HepG2 (cell line): ENCODE data around the gene APOA1. TPM values are rescaled to one million over a fixed set of nuclear protein-coding genes. Genes with fewer than 3 reads are reported as not detected.

ENCODE experiments used
- ATF1 ChIP-seq: IDR thresholded peaks from 2 replicates; pipeline ENCODE4 v1.6.1; 2016; ENCODE audit warnings: mild to moderate bottlenecking, control low read depth
- BRD4 ChIP-seq: sonication (generic); formaldehyde crosslinking; IDR thresholded peaks from 2 replicates; pipeline ENCODE4 v1.4.0; 2020; ENCODE audit warnings: missing genetic modification reagents
- HNRNPK ChIP-seq: fragments of 200-400 bp; formaldehyde crosslinking; IDR thresholded peaks from 2 replicates; pipeline ENCODE4 v1.6.1; 2018; ENCODE audit warnings: low read length, low read depth, moderate library complexity, mild to moderate bottlenecking; ENCODE audit not compliant: poor library complexity, severe bottlenecking
- MEIS1 ChIP-seq: sonication (generic); formaldehyde crosslinking; IDR thresholded peaks from 2 replicates; pipeline ENCODE4 v1.9.0; 2021; ENCODE audit warnings: mild to moderate bottlenecking, missing genetic modification reagents, moderate library complexity, borderline replicate concordance
- MTA1 ChIP-seq: sonication (generic); formaldehyde crosslinking; IDR thresholded peaks from 2 replicates; pipeline ENCODE4 v1.4.0; 2020; ENCODE audit warnings: missing genetic modification reagents, mild to moderate bottlenecking, borderline replicate concordance
- MYNN ChIP-seq: sonication (generic); formaldehyde crosslinking; IDR thresholded peaks from 2 replicates; pipeline ENCODE4 v1.4.0; 2020; ENCODE audit warnings: mild to moderate bottlenecking, low read depth, missing genetic modification reagents
- NCOA2 ChIP-seq: sonication (generic); formaldehyde crosslinking; IDR thresholded peaks from 2 replicates; pipeline ENCODE4 v1.8.0; 2022; ENCODE audit warnings: inconsistent platforms
- NFIC ChIP-seq: IDR thresholded peaks from 2 replicates; pipeline ENCODE4 v1.6.1; 2012; ENCODE audit warnings: mild to moderate bottlenecking, low read length, inconsistent platforms
- PHB2 ChIP-seq: fragments of 450-650 bp; IDR thresholded peaks from 2 replicates; pipeline ENCODE4 v1.6.1; 2018; ENCODE audit not compliant: partially characterized antibody
- RNF2 ChIP-seq: fragments of 450-650 bp; conservative IDR thresholded peaks from 2 replicates; pipeline ENCODE4 v1.6.1; 2016; ENCODE audit warnings: low read depth
- TCF7 ChIP-seq: sonication (generic); IDR thresholded peaks from 2 replicates; pipeline ENCODE4 v1.6.1; 2016; ENCODE audit warnings: antibody characterized with exemption, low read depth
- TP53 ChIP-seq: sonication (generic); formaldehyde crosslinking; conservative IDR thresholded peaks from 2 replicates; pipeline ENCODE4 v1.4.0; 2020; ENCODE audit warnings: missing genetic modification reagents
- ZNF10 ChIP-seq: sonication (generic); formaldehyde crosslinking; IDR thresholded peaks from 2 replicates; pipeline ENCODE4 v1.4.0; 2020; ENCODE audit warnings: mild to moderate bottlenecking, low read depth, missing genetic modification reagents, borderline replicate concordance
- ZNF24 ChIP-seq: fragments of 450-650 bp; IDR thresholded peaks from 2 replicates; pipeline ENCODE4 v1.6.1; 2017; ENCODE audit warnings: antibody characterized with exemption, mild to moderate bottlenecking
- ZNF329 ChIP-seq: sonication (generic); formaldehyde crosslinking; IDR thresholded peaks from 2 replicates; pipeline ENCODE4 v1.9.0; 2021; ENCODE audit warnings: low read depth, mild to moderate bottlenecking, missing genetic modification reagents
- ZNF441 ChIP-seq: sonication (generic); formaldehyde crosslinking; IDR thresholded peaks from 2 replicates; pipeline ENCODE4 v1.7.0; 2021; ENCODE audit warnings: missing genetic modification reagents, borderline replicate concordance
- ZNF543 ChIP-seq: sonication (generic); formaldehyde crosslinking; IDR thresholded peaks from 2 replicates; pipeline ENCODE4 v1.4.0; 2020; ENCODE audit warnings: mild to moderate bottlenecking, missing genetic modification reagents
- ZNF616 ChIP-seq: sonication (generic); formaldehyde crosslinking; IDR thresholded peaks from 2 replicates; pipeline ENCODE4 v1.5.0; 2020; ENCODE audit warnings: low read depth, mild to moderate bottlenecking, missing genetic modification reagents
- ZNF776 ChIP-seq: sonication (generic); formaldehyde crosslinking; IDR thresholded peaks from 2 replicates; pipeline ENCODE4 v1.4.0; 2020; ENCODE audit warnings: mild to moderate bottlenecking, missing genetic modification reagents
- ZSCAN30 ChIP-seq: sonication (generic); formaldehyde crosslinking; IDR thresholded peaks from 2 replicates; pipeline ENCODE4 v1.5.0; 2020; ENCODE audit warnings: mild to moderate bottlenecking, missing genetic modification reagents
- polyA plus RNA-seq, 8 experiments: library from polyadenylated mRNA; depleted of rRNA in 3 of 8; stranded (reverse) in 7 of 8; unstranded in 1 of 8; fragments of >200 nt; fragmentation: Illumina TruSeq in 4 of 8; extraction: Trizol in 4 of 8; gene quantifications; 2 replicates each; pipeline versions ENCODE4 v1.2.1 to v1.2.3, GENCODE V29; 2011 to 2016; ENCODE audit warnings: low read depth in 4 of 8, missing spikeins in 1 of 8, mixed read lengths in 1 of 8; ENCODE audit not compliant: insufficient read depth in 1 of 8
- total RNA-seq, 5 experiments: library from RNA; depleted of rRNA; stranded (reverse); fragments of >200 nt; fragmentation: Illumina TruSeq; extraction: Trizol; gene quantifications; 2 replicates each; pipeline ENCODE4 v1.2.3, GENCODE V29; 2016; ENCODE audit warnings: low read depth in 1 of 5
- TF ChIP-seq, protein P1 (sequence below): sonication (generic); formaldehyde crosslinking; IDR thresholded peaks from 2 replicates; pipeline ENCODE4 v1.9.0; 2021; ENCODE audit warnings: missing genetic modification reagents, mild to moderate bottlenecking, borderline replicate concordance
- TF ChIP-seq, protein P2 (sequence below): sonication (generic); formaldehyde crosslinking; IDR thresholded peaks from 2 replicates; pipeline ENCODE4 v1.9.0; 2021; ENCODE audit warnings: missing genetic modification reagents, borderline replicate concordance
- TF ChIP-seq, protein P3 (sequence below): sonication (generic); formaldehyde crosslinking; IDR thresholded peaks from 2 replicates; pipeline ENCODE4 v1.4.0; 2020; ENCODE audit warnings: mild to moderate bottlenecking, missing genetic modification reagents
- TF ChIP-seq, protein P4 (sequence below): sonication (generic); formaldehyde crosslinking; IDR thresholded peaks from 2 replicates; pipeline ENCODE4 v1.5.0; 2020; ENCODE audit warnings: missing genetic modification reagents
- TF ChIP-seq, protein P5 (sequence below): sonication (generic); formaldehyde crosslinking; IDR thresholded peaks from 2 replicates; pipeline ENCODE4 v1.8.1; 2023; ENCODE audit warnings: missing genetic modification reagents, mild to moderate bottlenecking, borderline replicate concordance

The APOA1 gene
- total and polyA plus RNA-seq, 2 of the 13 experiments (the other 11 are each of a cell fraction or from before 2014, with no cell fraction given), result 1,973 to 5,485 TPM

DNA sequence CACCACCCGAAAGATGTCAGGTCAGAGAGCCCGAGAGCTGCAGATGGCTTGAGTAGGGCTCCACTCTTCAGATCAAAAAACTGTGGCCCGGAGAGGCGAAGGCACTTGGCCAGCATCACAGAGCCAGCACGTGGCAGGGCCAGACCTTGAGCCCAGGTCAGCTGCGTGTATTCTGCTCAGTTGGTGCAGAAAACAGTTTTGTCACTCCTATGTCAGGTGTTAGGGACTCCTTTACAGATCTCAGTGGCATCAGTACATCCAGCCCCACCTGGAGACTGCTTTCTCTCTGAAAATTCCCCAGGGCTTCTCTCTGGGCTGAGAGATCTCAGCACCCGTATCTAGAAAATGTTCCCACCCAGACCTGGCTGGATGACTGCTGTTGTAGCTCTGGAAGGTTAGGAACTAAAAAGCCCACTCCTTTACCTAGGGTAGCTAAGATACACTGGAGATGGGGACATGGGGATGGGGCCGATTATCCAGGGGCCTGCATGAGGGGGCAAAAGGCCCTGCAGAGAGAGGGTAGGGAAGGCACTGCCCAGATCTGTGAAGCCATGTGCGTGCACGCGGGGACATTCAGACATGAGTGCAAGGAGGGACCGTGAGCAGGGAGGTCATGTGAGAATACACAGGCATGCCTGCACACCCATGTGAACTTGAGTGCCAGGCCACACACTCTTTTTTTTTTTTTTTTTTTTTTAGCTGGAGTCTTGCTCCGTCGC lies 3.4 kb downstream of the APOA1 start (continued):
- TF ChIP-seq MEIS1 (CRISPR knock-in tag), result no peak
- no peak for TF ChIP-seq ZNF24
- no peak for TF ChIP-seq ZNF616 (CRISPR knock-in tag)
- TF ChIP-seq ZNF776 (CRISPR knock-in tag), result no peak
- TF ChIP-seq, protein P1, sequence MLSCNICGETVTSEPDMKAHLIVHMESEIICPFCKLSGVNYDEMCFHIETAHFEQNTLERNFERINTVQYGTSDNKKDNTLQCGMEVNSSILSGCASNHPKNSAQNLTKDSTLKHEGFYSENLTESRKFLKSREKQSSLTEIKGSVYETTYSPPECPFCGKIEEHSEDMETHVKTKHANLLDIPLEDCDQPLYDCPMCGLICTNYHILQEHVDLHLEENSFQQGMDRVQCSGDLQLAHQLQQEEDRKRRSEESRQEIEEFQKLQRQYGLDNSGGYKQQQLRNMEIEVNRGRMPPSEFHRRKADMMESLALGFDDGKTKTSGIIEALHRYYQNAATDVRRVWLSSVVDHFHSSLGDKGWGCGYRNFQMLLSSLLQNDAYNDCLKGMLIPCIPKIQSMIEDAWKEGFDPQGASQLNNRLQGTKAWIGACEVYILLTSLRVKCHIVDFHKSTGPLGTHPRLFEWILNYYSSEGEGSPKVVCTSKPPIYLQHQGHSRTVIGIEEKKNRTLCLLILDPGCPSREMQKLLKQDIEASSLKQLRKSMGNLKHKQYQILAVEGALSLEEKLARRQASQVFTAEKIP (CRISPR knock-in tag), result no peak
- TF ChIP-seq, protein P2, sequence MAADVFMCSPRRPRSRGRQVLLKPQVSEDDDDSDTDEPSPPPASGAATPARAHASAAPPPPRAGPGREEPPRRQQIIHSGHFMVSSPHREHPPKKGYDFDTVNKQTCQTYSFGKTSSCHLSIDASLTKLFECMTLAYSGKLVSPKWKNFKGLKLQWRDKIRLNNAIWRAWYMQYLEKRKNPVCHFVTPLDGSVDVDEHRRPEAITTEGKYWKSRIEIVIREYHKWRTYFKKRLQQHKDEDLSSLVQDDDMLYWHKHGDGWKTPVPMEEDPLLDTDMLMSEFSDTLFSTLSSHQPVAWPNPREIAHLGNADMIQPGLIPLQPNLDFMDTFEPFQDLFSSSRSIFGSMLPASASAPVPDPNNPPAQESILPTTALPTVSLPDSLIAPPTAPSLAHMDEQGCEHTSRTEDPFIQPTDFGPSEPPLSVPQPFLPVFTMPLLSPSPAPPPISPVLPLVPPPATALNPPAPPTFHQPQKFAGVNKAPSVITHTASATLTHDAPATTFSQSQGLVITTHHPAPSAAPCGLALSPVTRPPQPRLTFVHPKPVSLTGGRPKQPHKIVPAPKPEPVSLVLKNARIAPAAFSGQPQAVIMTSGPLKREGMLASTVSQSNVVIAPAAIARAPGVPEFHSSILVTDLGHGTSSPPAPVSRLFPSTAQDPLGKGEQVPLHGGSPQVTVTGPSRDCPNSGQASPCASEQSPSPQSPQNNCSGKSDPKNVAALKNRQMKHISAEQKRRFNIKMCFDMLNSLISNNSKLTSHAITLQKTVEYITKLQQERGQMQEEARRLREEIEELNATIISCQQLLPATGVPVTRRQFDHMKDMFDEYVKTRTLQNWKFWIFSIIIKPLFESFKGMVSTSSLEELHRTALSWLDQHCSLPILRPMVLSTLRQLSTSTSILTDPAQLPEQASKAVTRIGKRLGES (CRISPR knock-in tag), result no peak; the same call in 1 of the 2 replicates
- no peak for TF ChIP-seq NFIC
- TF ChIP-seq ZSCAN30 (CRISPR knock-in tag), result no peak; the same call in 1 of the 2 replicates
- TF ChIP-seq MTA1 (CRISPR knock-in tag), result 0 out of 2 replicates have a peak, but pooled peaks have one; percentile 26
- TF ChIP-seq PHB2, result no peak
- no peak for TF ChIP-seq RNF2
- TF ChIP-seq TP53 (CRISPR knock-in tag), result no peak
- peak; percentile 46; the same call in 1 of the 2 replicates for TF ChIP-seq ZNF441 (CRISPR knock-in tag)
- no peak for TF ChIP-seq ATF1 (CRISPR knock-in tag)
- peak; percentile 51; the same call in 1 of the 2 replicates for TF ChIP-seq ZNF329
- TF ChIP-seq BRD4 (CRISPR knock-in tag), result no peak
- peak; percentile 74 for TF ChIP-seq NCOA2 (CRISPR knock-in tag)
- TF ChIP-seq, protein P3, sequence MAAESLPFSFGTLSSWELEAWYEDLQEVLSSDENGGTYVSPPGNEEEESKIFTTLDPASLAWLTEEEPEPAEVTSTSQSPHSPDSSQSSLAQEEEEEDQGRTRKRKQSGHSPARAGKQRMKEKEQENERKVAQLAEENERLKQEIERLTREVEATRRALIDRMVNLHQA (CRISPR knock-in tag), result no peak
- TF ChIP-seq, protein P4, sequence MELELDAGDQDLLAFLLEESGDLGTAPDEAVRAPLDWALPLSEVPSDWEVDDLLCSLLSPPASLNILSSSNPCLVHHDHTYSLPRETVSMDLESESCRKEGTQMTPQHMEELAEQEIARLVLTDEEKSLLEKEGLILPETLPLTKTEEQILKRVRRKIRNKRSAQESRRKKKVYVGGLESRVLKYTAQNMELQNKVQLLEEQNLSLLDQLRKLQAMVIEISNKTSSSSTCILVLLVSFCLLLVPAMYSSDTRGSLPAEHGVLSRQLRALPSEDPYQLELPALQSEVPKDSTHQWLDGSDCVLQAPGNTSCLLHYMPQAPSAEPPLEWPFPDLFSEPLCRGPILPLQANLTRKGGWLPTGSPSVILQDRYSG (CRISPR knock-in tag), result no peak
- no peak for TF ChIP-seq ZNF10 (CRISPR knock-in tag)
- no peak for TF ChIP-seq MYNN (CRISPR knock-in tag)
- TF ChIP-seq, protein P5, sequence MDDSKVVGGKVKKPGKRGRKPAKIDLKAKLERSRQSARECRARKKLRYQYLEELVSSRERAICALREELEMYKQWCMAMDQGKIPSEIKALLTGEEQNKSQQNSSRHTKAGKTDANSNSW (CRISPR knock-in tag), result no peak
- no peak for TF ChIP-seq HNRNPK
- 0 out of 2 replicates have a peak, but pooled peaks have one; percentile 16 for TF ChIP-seq TCF7
- TF ChIP-seq ZNF543 (CRISPR knock-in tag), result 0 out of 2 replicates have a peak, but pooled peaks have one; percentile 6
